ENCODE results near the gene S100P. TPM values are rescaled to one million over a fixed set of nuclear protein-coding genes. Genes with fewer than 3 reads are reported as not detected.
A peak's percentile ranks its signal among the peaks of the same experiment; 100 is the strongest.

The S100P gene
- total RNA-seq, 1 donor from 2014 or later, result not detected

- Mint-ChIP-seq H3K4me3 (no peak overlapping the region), H3K27ac (peak overlapping the region; percentile 58), H3K27me3 (ENCODE audit: insufficient read depth, low read depth) (peaks cover 8% of the 10 kb centered on the region), H3K4me1 (peaks cover 23% of the 10 kb centered on the region), H3K9me3 (peaks cover 6% of the 10 kb centered on the region), H3K36me3 (peaks cover 3% of the 10 kb centered on the region)
- no peak for DNase-seq (ENCODE audit: low spot score)
- no peaks in the 10 kb centered on the region for H3K79me2 ChIP-seq (ENCODE audit: low read depth)
- no peaks in the 10 kb centered on the region for H3K36me3 ChIP-seq
- no peak overlapping the region for H3K27ac ChIP-seq
- H2AFZ ChIP-seq (replicated peaks), result no peak overlapping the region
- no peaks in the 10 kb centered on the region for H3K27me3 ChIP-seq
- H3K4me2 ChIP-seq, result no peak overlapping the region
- H3K4me1 ChIP-seq, result no peaks in the 10 kb centered on the region
- TF ChIP-seq EZH2 (IDR thresholded peaks at IDR 0.05) (no peak), EZH2phosphoT487 (IDR thresholded peaks at IDR 0.05) (no peak), CTCF (IDR thresholded peaks at IDR 0.05) (no peak)
- no peaks in the 10 kb centered on the region for H4K20me1 ChIP-seq (ENCODE audit: low read depth)
- H3K4me3 ChIP-seq, result no peak overlapping the region
- no peaks in the 10 kb centered on the region for H3K9me3 ChIP-seq (ENCODE audit: low read depth)
- no peak overlapping the region for H3K9ac ChIP-seq
- H3F3A ChIP-seq (ENCODE audit: low read depth), result no peaks in the 10 kb centered on the region
These were observed 872 bp upstream of the S100P start for GRCh38 chr4:6692806-6693205.

- no peak overlapping the region for H3K27ac ChIP-seq
- H3K27me3 Mint-ChIP-seq (ENCODE audit: insufficient read depth, low read depth), result peaks cover 2% of the 10 kb centered on the region
- H3K4me1 Mint-ChIP-seq, result peaks cover 14% of the 10 kb centered on the region
- H3K79me2 ChIP-seq (ENCODE audit: low read depth), result no peaks in the 10 kb centered on the region
- H3K4me2 ChIP-seq, result no peak overlapping the region
- H3F3A ChIP-seq (ENCODE audit: low read depth), result no peaks in the 10 kb centered on the region
- no peak for DNase-seq (ENCODE audit: low spot score)
- no peaks in the 10 kb centered on the region for H3K9me3 ChIP-seq (ENCODE audit: low read depth)
- H4K20me1 ChIP-seq (ENCODE audit: low read depth), result no peaks in the 10 kb centered on the region
- H3K4me3 Mint-ChIP-seq, result no peak overlapping the region
- H3K9ac ChIP-seq, result no peak overlapping the region
- no peaks in the 10 kb centered on the region for H3K9me3 Mint-ChIP-seq
- no peaks in the 10 kb centered on the region for H3K36me3 ChIP-seq
- H3K36me3 Mint-ChIP-seq, result peaks cover 9% of the 10 kb centered on the region
- H3K27me3 ChIP-seq, result no peaks in the 10 kb centered on the region
- H3K4me1 ChIP-seq, result no peaks in the 10 kb centered on the region
- H3K4me3 ChIP-seq, result no peak overlapping the region
- no peak overlapping the region for H3K27ac Mint-ChIP-seq
- H2AFZ ChIP-seq (replicated peaks), result no peak overlapping the region
- TF ChIP-seq CTCF (IDR thresholded peaks at IDR 0.05) (no peak), EZH2phosphoT487 (IDR thresholded peaks at IDR 0.05) (no peak), EZH2 (IDR thresholded peaks at IDR 0.05) (no peak)
These were observed 661 bp downstream of the S100P start for GRCh38 chr4:6694177-6694901.

- TF ChIP-seq CTCF (IDR thresholded peaks at IDR 0.05), result no peak
- no peak for TF ChIP-seq EZH2phosphoT487 (IDR thresholded peaks at IDR 0.05)
- no peak for TF ChIP-seq EZH2 (IDR thresholded peaks at IDR 0.05)
- Histone ChIP-seq H3K9ac (no peak overlapping the region), H3K4me2 (no peak overlapping the region), H2AFZ (replicated peaks) (no peak overlapping the region), H3K9me3 (ENCODE audit: low read depth) (no peaks in the 10 kb centered on the region), H3K4me3 (no peak overlapping the region), H3K36me3 (no peaks in the 10 kb centered on the region), H3K27ac (no peak overlapping the region), H3F3A (ENCODE audit: low read depth) (no peaks in the 10 kb centered on the region), H3K4me1 (no peaks in the 10 kb centered on the region), H4K20me1 (ENCODE audit: low read depth) (no peaks in the 10 kb centered on the region), H3K79me2 (ENCODE audit: low read depth) (no peaks in the 10 kb centered on the region), H3K27me3 (no peaks in the 10 kb centered on the region)
- no peak overlapping the region for H3K27ac Mint-ChIP-seq
- H3K4me3 Mint-ChIP-seq, result no peak overlapping the region
- H3K36me3 Mint-ChIP-seq, result peaks cover 17% of the 10 kb centered on the region
- no peaks in the 10 kb centered on the region for H3K9me3 Mint-ChIP-seq
- peaks cover 7% of the 10 kb centered on the region for H3K4me1 Mint-ChIP-seq
- DNase-seq (ENCODE audit: low spot score), result no peak
- H3K27me3 Mint-ChIP-seq (ENCODE audit: insufficient read depth, low read depth), result peaks cover 3% of the 10 kb centered on the region
These were observed 2.3 kb downstream of the S100P start for GRCh38 chr4:6695660-6696610.

Data from neural progenitor cell (in vitro differentiated cells).